Stomach smooth muscle (tissue), 2 donors: ENCODE measurements around the gene MTG2.

Experiments used
- H3K27ac ChIP-seq: one replicate; pipeline ENCODE4 v1.7.0; 2013; ENCODE audit warnings: mild to moderate bottlenecking, low read length, inconsistent platforms
- H3K27me3 ChIP-seq, 2 donors: one replicate each; pipeline ENCODE4 v1.7.0; 2013; ENCODE audit warnings: low read length in 2 of 2; ENCODE audit not compliant: insufficient read depth in 2 of 2, control insufficient read depth in 1 of 2
- H3K36me3 ChIP-seq, 2 donors: one replicate each; pipeline ENCODE4 v1.7.0; 2013; ENCODE audit warnings: low read length in 2 of 2; ENCODE audit not compliant: control insufficient read depth in 2 of 2, insufficient read depth in 2 of 2
- H3K4me1 ChIP-seq: one replicate; pipeline ENCODE4 v1.7.0; 2013; ENCODE audit warnings: low read length; ENCODE audit not compliant: control insufficient read depth, insufficient read depth
- H3K4me3 ChIP-seq, 2 donors: one replicate each; pipeline ENCODE4 v1.7.0; 2013; ENCODE audit warnings: low read length in 2 of 2
- H3K9ac ChIP-seq, 2 donors: one replicate each; pipeline ENCODE4 v1.7.0; 2013; ENCODE audit warnings: low read length in 2 of 2, mild to moderate bottlenecking in 1 of 2
- H3K9me3 ChIP-seq, 2 donors: one replicate each; pipeline ENCODE4 v1.7.0; 2013; ENCODE audit warnings: low read length in 2 of 2; ENCODE audit not compliant: control insufficient read depth in 2 of 2
- donor health status: healthy.
- donor health status: Pancreatic carcinoma.

MTG2 gene

DNA sequence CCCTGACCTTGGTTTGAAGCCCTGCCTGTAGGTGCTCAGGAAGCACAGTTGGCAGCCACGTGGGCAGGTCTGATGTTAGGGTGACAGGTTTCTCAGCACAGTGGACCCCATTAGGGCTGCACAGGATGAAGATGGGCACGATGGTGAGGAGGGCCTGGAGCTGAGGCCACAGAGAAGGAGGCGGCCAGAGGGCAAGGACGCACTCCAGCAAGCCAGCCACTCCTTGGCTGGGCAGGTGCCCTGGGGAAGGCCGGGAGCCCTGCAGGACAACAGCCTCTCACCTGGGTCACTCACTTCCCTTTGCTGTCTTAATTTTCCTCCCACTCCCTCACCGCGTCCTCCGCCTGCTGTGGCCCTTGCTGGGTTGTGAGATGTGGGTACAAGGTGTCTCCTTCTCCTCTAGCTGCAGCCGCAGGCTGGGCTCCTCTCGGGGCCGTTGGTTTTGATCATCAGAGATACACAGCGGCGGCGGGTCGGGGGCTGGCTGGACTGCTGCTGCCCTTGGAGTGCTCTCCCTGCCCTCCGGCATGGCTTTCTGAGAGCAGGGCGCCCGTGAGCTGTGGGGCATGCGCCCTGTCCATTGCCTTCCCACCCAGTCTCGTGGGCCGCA lies 61.2 kb downstream of the MTG2 start:
- Histone ChIP-seq H3K27ac (no peak overlapping the region), H3K4me1 (peaks cover 30% of the 10 kb centered on the region), H3K36me3 (peaks cover 0 to 9% of the 10 kb centered on the region in 2 donors), H3K9me3 (no peaks in the 10 kb centered on the region), H3K4me3 (no peak overlapping the region), H3K27me3 (no peaks in the 10 kb centered on the region), H3K9ac (no peak overlapping the region)

- Histone ChIP-seq H3K27ac (no peak overlapping the region), H3K4me3 (no peak overlapping the region), H3K36me3 (peaks cover 0 to 9% of the 10 kb centered on the region in 2 donors), H3K9ac (no peak overlapping the region), H3K4me1 (peaks cover 24% of the 10 kb centered on the region), H3K9me3 (no peaks in the 10 kb centered on the region), H3K27me3 (no peaks in the 10 kb centered on the region)
Observed at GRCh38 chr20:62244644-62245108, 61.8 kb downstream of the MTG2 start.

GRCh38 chr20:62245911-62246280 lies 63.1 kb downstream of the MTG2 start:
- Histone ChIP-seq H3K36me3 (peaks cover 0 to 9% of the 10 kb centered on the region in 2 donors), H3K9me3 (no peaks in the 10 kb centered on the region), H3K4me3 (no peak overlapping the region), H3K9ac (no peak overlapping the region), H3K27ac (no peak overlapping the region), H3K27me3 (no peaks in the 10 kb centered on the region), H3K4me1 (peaks cover 18% of the 10 kb centered on the region)

DNA sequence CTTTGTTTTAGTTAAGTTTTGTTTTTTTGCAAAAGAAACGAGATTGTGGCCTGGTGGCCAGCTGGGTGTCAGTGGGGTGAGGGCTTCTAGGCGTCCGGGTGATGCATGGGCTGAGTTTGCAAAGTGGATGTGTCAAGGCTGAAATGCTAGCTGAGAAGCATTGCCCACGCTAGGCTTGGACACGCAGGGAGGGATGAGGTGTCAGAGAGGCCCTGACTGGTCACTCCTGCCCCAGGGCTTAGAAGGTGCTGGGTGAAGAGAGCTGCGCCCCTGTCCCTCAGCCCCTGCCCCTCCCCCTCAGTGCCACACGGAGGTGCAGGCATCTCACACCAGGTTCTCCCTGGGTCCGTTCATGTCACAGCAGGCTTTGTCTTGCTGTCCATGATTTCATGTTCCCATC lies 63.6 kb downstream of the MTG2 start:
- Histone ChIP-seq H3K27ac (no peak overlapping the region), H3K4me1 (peaks cover 18% of the 10 kb centered on the region), H3K4me3 (no peak overlapping the region), H3K9me3 (no peaks in the 10 kb centered on the region), H3K36me3 (peaks cover 0 to 9% of the 10 kb centered on the region in 2 donors), H3K9ac (no peak overlapping the region), H3K27me3 (no peaks in the 10 kb centered on the region)

DNA sequence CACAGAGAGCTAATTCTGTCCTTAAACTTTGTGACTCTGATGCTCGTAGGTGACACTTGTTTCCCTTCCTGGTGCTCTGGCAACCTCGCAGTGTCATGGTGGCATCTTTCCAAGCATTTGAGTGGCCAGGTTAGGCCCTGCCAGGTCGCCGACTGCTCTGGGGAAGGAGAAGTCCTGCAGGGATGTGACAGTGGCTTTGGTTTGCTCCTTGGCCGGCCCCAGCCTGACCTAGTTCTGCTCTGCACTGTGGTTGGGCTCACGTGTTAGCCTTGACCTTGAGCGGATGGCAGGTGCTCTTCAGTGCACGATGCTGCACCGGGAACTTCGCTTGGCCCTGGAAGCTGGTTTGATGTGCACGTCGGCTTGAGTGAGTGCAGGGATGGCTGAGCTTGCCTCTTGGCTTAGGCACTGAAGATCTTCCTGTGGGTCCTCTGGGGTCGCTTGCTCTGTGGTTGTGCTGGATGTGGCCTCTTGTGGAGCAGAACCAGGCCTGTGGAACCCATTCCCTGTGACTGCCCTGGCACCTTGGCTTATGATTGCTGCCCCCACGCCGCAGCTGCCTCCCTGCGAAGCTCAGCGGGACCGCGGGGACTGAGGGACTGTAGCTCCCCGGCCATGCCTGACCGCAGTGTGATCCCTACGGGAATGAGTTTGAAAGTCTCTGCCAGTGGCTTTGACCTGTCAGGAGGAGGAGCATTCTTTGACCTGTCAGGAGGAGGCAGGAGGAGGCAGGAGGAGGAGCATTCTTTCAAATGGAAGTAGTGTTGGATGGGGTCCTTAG lies 64.2 kb downstream of the MTG2 start:
- H3K4me3 ChIP-seq = no peak overlapping the region
- H3K9ac ChIP-seq = no peak overlapping the region
- H3K27ac ChIP-seq = no peak overlapping the region
- peaks cover 0 to 9% of the 10 kb centered on the region in 2 donors for H3K36me3 ChIP-seq
- no peaks in the 10 kb centered on the region for H3K27me3 ChIP-seq
- H3K4me1 ChIP-seq = peaks cover 18% of the 10 kb centered on the region
- no peaks in the 10 kb centered on the region for H3K9me3 ChIP-seq

DNA sequence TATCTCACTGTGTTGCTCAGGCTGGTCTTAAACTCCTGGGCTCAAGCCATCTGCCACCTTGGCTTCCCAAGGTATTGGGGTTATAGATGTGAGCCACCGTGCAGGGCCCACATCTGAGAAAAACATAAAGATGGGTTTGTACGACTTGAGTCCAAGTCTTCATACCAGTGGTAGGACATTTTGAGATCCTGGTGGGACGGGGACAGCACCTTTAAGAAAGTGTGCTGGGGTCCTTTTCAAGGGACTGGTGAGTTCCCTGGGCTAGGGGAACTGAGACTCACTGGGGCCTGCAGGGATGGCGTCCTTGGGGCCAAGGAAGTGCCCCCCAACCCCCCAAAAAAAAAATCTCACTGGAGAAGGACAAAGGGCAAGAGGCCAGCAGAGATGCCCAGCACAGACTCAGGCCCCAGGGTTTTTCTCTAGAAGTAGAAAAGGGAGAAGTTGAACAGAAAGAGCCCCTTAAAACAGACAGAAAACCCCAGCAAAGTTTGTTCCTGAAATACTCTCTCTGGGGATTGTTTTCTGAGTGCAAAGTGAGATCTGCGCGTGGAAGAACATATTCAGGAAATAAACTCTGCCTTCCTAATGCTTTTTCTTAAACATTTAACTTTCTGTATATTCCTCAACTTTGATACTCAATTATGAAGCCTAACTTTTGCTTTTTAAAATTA lies 66.2 kb downstream of the MTG2 start:
- H3K9me3 ChIP-seq = no peaks in the 10 kb centered on the region
- no peak overlapping the region for H3K27ac ChIP-seq
- H3K4me1 ChIP-seq = peaks cover 18% of the 10 kb centered on the region
- H3K9ac ChIP-seq = no peak overlapping the region
- H3K27me3 ChIP-seq = no peaks in the 10 kb centered on the region
- H3K4me3 ChIP-seq = no peak overlapping the region
- H3K36me3 ChIP-seq = peaks cover 0 to 5% of the 10 kb centered on the region in 2 donors

DNA sequence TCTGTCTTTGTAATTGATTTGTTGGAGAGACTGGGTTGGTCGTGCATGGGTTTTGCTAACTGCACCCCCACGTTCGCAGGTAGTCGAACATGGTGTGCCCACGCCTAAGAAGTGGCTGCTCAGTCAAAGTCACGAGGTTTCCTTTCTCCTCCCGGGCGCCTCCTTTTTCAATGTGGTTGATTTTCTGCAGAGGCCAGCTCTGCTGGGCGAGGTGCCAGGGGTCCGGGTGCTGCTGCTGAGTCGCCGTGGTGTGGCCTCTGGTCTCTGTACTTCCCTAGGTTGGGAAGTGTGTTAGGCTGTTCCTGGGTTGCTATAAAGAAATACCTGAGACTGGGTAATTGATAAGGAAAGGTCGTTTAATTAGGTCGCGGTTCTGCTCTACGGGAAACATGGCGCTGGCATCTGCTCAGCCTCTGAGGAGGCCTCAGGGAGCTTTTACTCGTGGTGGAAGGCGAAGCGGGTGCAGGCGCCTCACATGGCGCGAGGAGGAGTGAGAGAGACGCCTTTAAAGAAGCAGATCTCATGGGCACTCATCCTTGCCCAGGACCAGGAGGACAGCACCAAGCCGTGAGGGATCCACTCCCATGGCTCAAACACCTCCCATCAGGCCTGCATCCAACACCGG lies 69.6 kb downstream of the MTG2 start:
- Histone ChIP-seq H3K9me3 (no peaks in the 10 kb centered on the region), H3K4me3 (no peak overlapping the region), H3K9ac (no peak overlapping the region), H3K27me3 (no peaks in the 10 kb centered on the region), H3K4me1 (no peaks in the 10 kb centered on the region), H3K27ac (no peak overlapping the region), H3K36me3 (peaks cover 12% of the 10 kb centered on the region in 2 donors)
